Measurements from ENCODE around the gene SPATA32.

Gene SPATA32

GRCh38 chr17:45269912-45270311, 8.0 kb upstream of the SPATA32 start:
- ChIA-PET CTCF (interaction anchor here (1.0 to 32.0 kb wide), 7 partner anchors 7 to 120 kb away, joined by 3 to 828 read pairs (median 4); no protein-coding TSS in a partner anchor), POLR2A (no interaction called here)
- TF ChIP-seq CTCF (IDR thresholded peaks at IDR 0.05; ENCODE audit: insufficient read depth, low read length, missing control alignments): no peak
- DNase-seq (ENCODE audit: low read depth, low spot score): no peak
- H3K4me3 ChIP-seq (ENCODE audit: low read depth, low read length): no peak overlapping the region

GRCh38 chr17:45267436-45268055, 5.7 kb upstream of the SPATA32 start:
- DNase-seq (ENCODE audit: low read depth, low spot score): no peak
- no peak for TF ChIP-seq CTCF (IDR thresholded peaks at IDR 0.05; ENCODE audit: insufficient read depth, low read length, missing control alignments)
- H3K4me3 ChIP-seq (ENCODE audit: low read depth, low read length): no peak overlapping the region
- CTCF ChIA-PET: interaction anchor here (0.9 to 32.0 kb wide), 6 partner anchors 9 to 132 kb away, joined by 3 to 828 read pairs (median 13); partner anchors contain the start of gene ACBD4
- POLR2A ChIA-PET: interaction anchor here (0.5 kb wide), 1 partner anchor 47 kb away, joined by 4 read pairs; no protein-coding TSS in a partner anchor

GRCh38 chr17:45266372-45266926, 4.6 kb upstream of the SPATA32 start:
- ChIA-PET POLR2A (interaction anchor here (1.2 kb wide), 1 partner anchor 11 kb away, joined by 3 read pairs; no protein-coding TSS in a partner anchor), CTCF (interaction anchor here (1.2 to 32.0 kb wide), 6 partner anchors 10 to 131 kb away, joined by 3 to 828 read pairs (median 13); partner anchors contain the start of gene ACBD4)
- no peak for TF ChIP-seq CTCF (IDR thresholded peaks at IDR 0.05; ENCODE audit: insufficient read depth, low read length, missing control alignments)
- H3K4me3 ChIP-seq (ENCODE audit: low read depth, low read length): no peak overlapping the region
- no peak for DNase-seq (ENCODE audit: low read depth, low spot score)

- POLR2A ChIA-PET: interaction anchor here (1.2 kb wide), 1 partner anchor 11 kb away, joined by 3 read pairs; no protein-coding TSS in a partner anchor
- no peak for TF ChIP-seq CTCF (IDR thresholded peaks at IDR 0.05; ENCODE audit: insufficient read depth, low read length, missing control alignments)
- no peak overlapping the region for H3K4me3 ChIP-seq (ENCODE audit: low read depth, low read length)
- peak; percentile 64 for DNase-seq (ENCODE audit: low read depth, low spot score)
- CTCF ChIA-PET: interaction anchor here (1.2 to 32.0 kb wide), 4 partner anchors 11 to 124 kb away, joined by 3 to 828 read pairs (median 48); no protein-coding TSS in a partner anchor
Measured at GRCh38 chr17:45265821-45266220, 3.9 kb upstream of the SPATA32 start.

- no peak overlapping the region for H3K4me3 ChIP-seq (ENCODE audit: low read depth, low read length)
- no peak for TF ChIP-seq CTCF (IDR thresholded peaks at IDR 0.05; ENCODE audit: insufficient read depth, low read length, missing control alignments)
- CTCF ChIA-PET: interaction anchor here (1.2 to 32.0 kb wide), 4 partner anchors 12 to 124 kb away, joined by 3 to 828 read pairs (median 48); no protein-coding TSS in a partner anchor
- POLR2A ChIA-PET: no interaction called here
- no peak for DNase-seq (ENCODE audit: low read depth, low spot score)
Measured at GRCh38 chr17:45264988-45265387, 3.1 kb upstream of the SPATA32 start.

- DNase-seq (ENCODE audit: low read depth, low spot score): no peak
- ChIA-PET POLR2A (no interaction called here), CTCF (interaction anchor here (2.5 to 32.0 kb wide), 3 partner anchors 12 to 125 kb away, joined by 11 to 828 read pairs (median 75); no protein-coding TSS in a partner anchor)
- H3K4me3 ChIP-seq (ENCODE audit: low read depth, low read length): no peak overlapping the region
- no peak for TF ChIP-seq CTCF (IDR thresholded peaks at IDR 0.05; ENCODE audit: insufficient read depth, low read length, missing control alignments)
Measured at GRCh38 chr17:45264430-45264829, 2.5 kb upstream of the SPATA32 start.
